COLO829 (cell line): Measurements from ENCODE around the gene CPNE7.
"Not testable (repeated sequence)": the region's sequence is repeated elsewhere in the genome, so short reads cannot be mapped to it uniquely, and the experiment has no call there.

Experiments
- DNase-seq: peaks from one replicate; pipeline ENCODE4 v3.0.0; 2012; ENCODE audit warnings: low spot score

CPNE7 gene

DNA sequence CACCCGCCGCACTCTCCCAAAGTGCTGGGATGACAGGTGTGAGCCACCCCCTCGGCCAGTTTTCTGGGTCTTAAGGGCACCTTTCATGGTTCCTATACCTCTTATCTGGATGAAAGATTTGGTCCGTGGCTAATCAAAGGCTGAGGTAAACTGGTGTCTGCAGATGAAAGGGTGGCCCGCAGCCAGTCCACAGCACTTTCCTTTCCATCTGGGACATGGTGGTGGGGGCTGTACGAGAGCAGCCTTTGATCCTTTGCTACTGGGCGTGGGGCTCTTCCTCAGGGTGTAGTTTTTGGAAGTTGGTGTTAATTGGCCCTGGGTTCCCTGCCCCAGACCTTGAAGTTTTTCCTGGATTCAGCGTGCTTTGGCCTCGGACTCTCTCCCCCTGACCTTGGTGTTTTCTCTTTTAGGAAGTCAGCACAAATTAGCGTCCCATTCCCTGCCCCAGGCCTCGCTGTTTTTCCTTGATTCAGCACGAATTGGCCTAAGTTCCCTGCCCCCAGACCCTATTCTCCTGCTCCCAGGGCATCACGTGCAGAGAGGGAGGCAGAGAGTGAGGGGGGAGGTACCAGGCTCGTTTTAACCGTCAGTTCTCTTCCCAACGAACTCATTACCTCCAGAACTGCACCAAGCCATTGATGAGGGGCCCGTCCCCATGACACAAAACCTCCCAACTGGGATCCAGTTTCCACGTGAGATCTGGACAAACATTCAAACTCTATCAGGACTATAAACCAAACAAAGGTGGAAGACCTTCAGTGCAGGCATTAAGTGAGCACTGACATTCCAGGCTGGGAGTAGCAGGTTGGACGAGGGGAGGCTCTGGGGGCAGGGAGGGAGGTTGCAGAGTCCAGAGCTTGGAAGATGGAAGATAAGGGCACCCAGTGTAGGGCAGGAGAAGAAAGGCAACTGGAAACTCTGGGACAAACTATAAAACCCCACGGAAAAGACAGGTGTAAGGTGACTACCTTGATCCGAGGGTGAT, 49.5 kb downstream of the CPNE7 start:
- DNase-seq = no peak

DNA sequence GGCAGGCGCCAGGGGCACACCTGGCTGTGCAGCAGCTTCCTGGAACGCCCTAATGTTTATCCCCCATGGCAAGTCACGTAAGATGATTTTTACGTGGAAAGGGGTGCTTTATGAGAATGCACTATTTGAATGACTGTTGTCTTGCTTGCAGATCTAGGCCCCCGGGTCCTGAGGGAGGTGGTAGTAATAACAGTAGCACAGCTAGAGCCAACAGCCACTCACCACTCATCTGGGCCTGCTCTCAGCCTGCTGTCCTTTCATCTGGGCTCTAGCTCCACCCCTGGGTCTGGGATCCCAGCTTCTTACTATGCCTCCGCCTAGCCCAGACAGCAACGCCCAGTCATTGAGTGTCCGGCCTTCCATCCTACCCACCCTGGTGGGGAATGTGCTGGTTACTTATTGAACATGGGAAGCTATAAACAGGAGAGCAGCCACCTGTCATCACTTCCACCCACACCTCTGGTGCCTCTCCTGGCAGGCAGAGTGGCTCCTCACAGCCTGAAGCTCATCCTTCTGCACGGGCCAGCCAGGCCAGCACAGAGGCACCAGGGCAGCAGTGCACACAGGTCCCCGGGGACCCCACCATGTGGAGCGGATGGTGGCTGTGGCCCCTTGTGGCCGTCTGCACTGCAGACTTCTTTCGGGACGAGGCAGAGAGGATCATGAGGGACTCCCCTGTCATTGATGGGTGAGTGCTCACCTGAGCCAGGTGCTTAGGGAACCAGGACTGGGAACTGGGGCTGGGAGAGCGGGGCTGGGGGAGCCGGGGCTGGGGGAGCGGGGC, 54.5 kb downstream of the CPNE7 start:
- DNase-seq = no peak

DNA sequence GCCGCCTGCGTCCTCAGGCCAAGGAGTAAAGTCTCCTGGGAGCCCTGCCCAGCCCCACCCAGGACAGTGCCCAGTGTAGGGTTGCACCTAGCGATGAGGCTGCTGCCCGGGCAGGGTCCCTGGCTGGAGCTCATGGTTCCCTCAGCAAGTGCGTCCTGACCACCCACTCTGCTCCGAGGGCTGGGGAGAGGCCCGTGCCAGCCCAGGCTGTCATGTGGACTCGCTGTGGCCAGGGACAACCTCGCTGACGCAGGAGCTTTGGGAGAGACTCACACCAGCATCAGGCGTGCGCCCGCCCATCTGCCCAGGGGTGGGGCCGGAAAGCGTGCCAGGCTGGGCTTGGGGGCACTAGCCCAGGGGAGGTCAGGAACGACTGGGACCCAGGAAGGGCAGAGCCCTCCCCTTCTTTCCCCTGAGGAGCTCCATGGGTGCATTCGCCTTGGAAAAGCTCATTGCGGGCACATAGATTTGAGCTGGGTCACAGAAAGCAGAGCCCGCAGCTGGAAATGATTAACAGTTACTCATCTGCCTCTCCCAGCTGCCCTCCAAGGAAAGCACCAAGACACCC, 57.6 kb downstream of the CPNE7 start:
- DNase-seq = no peak

DNA sequence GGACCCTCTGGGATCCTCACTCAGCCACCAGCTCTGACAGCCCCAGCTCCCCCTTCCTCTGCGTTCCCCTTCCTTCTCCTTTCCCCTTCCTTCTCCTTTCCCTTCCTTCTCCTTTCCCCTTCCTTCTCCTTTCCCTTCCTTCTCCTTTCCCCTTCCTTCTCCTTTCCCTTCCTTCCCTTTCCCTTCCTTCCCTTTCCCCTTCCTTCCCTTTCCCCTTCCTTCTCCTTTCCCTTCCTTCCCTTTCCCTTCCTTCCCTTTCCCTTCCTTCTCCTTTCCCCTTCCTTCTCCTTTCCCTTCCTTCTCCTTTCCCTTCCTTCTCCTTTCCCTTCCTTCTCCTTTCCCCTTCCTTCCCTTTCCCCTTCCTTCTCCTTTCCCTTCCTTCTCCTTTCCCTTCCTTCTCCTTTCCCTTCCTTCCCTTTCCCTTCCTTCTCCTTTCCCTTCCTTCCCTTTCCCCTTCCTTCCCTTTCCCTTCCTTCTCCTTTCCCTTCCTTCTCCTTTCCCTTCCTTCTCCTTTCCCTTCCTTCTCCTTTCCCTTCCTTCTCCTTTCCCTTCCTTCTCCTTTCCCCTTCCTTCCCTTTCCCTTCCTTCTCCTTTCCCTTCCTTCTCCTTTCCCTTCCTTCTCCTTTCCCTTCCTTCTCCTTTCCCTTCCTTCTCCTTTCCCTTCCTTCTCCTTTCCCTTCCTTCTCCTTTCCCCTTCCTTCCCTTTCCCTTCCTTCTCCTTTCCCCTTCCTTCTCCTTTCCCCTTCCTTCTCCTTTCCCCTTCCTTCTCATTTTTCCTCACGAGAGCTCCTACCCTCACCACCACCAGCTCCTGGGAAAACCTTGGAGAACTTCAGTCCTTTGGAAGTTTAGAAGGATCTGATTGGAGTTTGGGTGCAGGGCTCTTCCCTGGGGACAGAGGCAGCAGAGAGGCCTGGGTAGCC, 59.2 kb downstream of the CPNE7 start:
- not testable (repeated sequence) for DNase-seq

DNA sequence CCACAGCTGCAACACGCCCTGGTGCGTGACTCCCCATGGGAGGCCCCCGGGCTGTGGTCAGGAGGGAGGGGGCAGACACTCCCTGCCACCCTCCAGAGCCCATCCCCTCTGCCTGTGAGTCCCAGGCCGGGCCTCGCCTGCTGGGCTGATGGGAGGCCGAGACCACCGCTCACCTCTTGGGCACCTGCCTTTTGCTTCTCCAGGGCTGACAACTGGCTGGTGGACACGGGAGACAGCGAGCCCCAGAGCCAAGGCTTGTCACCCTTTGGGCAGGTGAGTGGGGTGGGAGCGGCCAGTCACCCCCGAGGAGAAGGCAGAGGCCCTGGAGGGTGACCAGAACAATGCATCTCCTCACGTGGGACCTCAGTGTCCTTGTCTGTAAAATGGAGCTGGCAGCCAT, 61.1 kb downstream of the CPNE7 start:
- DNase-seq = no peak

DNA sequence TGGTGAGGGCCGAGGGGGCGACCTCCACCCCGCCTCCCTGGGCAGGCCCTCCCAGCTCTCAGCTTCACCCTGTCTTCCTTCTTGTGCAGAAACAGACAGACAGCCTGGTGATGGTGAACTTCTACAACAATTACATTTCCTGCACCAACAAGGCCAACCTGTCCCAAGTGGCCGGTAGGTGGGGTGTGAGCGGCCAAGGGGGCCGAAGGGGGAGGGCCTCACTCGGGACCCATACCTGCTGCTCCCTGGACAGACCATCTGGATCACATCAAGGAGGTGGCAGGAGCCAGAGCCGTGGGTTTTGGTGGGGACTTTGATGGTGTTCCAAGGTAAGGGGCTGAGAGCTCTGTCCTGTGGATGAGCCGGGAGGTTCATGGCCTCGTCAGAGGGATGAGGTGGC, 61.8 kb downstream of the CPNE7 start:
- no peak for DNase-seq

DNA sequence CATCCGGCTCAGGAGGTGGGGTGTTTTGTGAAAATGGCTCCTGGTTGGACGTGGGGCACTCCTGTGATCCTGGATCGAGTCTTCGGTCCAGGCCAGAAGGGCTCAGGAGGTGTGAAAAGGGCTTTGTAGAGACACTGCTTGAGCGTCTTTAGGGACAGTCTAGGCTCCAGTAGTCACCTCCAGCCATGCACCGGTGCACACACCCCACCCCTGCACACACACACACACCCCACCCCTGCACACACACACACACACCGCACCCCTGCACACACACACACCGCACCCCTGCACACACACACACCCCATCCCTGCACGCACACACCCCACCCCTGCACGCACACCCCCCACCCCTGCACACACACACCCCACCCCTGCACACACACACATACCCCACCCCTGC, 62.9 kb downstream of the CPNE7 start:
- no peak for DNase-seq

DNA sequence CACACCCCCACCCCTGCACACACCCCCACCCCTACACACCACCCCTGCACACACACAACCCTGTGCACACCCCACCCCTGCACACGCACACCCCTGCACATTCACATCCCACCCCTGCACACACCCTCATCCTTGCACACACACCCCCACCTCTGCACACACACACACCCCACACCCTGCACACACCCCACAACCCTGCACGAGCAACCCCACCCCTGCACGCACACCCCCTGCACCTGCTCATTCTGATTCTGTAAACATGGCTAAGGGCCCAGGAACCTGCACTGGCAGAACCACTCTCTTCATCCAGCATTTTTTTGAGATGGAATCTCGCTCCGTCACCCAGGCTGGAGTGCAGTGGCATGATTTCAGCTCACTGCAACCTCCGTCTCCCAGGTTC, 63.8 kb downstream of the CPNE7 start:
- DNase-seq = no peak

DNA sequence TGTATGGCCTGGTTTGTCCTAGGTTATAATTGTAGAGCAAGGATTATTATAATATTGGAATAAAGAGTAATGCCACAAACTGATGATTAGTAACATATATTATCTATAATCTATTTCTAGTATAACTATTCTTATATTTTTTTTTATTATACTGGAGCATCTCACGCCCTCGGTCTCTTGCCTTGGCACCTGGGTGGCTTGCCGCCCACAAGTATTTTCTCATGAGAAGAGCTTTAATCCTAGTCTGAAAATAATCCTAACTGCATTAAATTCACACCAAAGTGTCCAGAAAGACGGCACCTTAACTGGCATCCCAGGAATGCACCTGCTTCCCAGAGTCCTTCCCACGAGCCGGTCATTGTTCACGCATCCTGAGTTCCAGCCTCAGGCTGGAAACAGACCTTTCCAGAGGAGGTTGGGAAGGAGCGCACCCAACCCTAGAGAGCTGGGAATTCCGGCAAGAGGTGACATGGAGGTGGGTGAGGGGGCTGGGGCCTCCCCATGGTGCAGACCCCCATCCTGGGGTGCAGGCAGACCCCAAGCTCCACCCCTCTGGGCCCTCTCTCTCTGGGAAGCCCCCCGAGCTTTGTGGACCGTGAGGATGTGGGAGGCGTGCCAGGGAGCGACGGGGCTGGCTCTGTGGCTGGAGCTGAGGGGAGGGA, 66.0 kb downstream of the CPNE7 start:
- DNase-seq = no peak

DNA sequence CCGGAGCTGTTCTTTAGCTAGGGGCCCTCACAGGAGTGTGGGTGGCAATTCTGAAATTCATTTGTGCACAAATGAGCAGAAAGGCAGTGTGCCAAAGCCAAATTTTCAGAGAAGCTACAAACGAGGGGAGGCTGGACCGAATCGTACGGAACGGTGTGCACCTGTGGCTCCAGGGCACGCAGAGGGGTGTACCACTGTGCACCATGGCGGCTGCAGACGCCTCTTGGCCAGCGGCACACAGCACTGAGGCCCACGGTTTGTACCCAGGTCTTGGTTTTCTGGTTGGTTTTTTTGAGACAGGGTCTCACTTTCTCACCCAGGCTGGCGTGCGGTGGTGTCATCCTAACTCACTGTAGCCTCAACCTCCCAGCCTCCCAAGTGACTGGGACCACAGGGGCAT, 67.0 kb downstream of the CPNE7 start:
- no peak for DNase-seq

DNA sequence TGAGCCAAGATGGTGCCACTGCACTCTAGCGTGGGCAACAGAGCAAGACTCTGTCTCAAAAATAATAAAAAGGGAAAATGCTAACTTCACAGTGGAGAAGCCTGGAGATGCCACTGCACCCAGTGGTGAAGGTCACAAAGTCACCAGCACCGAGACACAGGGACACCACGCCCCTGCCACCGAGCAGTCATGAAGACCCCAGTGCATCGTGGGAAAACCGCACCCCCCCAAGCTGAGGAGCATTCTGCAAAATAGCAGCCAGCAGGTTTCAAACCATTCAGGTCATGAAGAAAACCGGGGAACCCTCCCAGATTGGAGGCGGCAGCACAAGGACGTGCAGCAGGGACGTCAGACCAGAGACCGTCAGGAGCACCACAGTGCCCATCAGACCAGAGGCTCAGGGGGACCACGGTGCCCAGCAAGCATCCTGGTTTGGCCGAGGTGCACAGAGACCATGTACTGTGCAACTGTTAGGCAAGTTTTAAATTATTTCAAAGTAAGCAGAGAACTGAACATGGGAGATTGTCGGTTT, 68.3 kb downstream of the CPNE7 start:
- DNase-seq = no peak

DNA sequence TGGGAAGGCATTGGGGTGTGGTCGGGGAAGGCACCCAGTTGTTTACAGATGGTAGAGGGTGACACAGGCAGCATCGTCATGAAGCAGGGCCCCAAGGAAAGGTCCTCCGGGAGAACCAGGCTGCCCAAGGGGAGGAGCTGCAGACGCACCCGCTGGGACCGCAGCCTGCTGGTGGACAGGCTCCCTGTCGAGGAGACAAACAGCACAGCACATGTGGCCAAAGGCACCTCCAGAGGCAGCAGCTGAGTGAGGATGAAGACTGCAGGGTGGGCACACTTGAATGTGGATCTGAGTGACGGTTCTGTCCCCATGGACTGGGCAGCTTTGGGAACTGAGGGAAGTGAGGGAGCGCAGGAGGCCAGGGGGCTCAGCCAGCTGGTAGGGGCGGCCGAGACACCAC, 69.6 kb downstream of the CPNE7 start:
- DNase-seq = no peak

DNA sequence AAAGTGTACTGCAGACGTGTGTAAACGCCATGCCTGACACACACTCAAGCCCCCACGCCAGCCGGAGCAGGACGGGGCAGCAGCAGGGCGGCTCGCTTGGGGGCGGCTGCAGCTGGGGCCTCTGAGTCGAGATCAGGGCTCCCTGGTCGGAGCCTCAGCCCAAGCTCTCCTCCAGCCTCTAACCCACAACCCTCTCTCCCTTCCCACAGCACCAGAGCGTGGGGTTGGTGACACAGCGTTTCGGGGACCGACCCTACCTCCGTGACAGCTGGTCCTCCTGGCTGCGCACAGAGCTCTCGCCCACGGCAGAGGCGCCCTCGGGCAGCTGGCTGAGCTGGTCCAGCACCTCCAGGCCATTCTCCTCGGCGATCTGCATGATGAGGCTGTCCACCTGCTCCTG, 70.7 kb downstream of the CPNE7 start:
- no peak for DNase-seq
